ENCODE measurements around the gene SOCS7.

Gene SOCS7

DNA sequence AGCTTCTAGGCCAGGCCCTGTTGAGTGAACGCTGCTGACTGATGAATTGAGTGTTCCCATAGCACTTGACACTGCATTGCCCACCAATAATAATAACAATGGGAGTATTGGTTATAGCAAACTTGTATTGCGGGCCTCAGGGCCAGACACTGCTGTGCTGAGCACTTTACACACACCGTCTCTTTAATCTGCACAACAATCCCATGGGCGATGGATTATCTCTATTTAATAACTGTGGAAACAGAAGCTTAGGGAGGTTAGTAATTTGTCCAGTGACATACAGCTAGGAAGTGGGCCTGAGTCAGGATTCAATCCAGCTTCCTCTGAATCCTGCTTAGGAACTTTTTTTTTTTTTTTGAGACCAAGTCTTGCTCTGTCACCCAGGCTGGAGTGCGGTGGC is 87.8 kb downstream of the SOCS7 start:
- peak overlapping the region in 1 of 2 donors; percentile 50 for H3K27ac ChIP-seq
- no peak for DNase-seq (ENCODE audit: low spot score)
- H3K4me3 ChIP-seq: no peak overlapping the region
- TF ChIP-seq, protein P1, sequence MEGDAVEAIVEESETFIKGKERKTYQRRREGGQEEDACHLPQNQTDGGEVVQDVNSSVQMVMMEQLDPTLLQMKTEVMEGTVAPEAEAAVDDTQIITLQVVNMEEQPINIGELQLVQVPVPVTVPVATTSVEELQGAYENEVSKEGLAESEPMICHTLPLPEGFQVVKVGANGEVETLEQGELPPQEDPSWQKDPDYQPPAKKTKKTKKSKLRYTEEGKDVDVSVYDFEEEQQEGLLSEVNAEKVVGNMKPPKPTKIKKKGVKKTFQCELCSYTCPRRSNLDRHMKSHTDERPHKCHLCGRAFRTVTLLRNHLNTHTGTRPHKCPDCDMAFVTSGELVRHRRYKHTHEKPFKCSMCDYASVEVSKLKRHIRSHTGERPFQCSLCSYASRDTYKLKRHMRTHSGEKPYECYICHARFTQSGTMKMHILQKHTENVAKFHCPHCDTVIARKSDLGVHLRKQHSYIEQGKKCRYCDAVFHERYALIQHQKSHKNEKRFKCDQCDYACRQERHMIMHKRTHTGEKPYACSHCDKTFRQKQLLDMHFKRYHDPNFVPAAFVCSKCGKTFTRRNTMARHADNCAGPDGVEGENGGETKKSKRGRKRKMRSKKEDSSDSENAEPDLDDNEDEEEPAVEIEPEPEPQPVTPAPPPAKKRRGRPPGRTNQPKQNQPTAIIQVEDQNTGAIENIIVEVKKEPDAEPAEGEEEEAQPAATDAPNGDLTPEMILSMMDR (IDR thresholded peaks at IDR 0.05): no peak

DNA sequence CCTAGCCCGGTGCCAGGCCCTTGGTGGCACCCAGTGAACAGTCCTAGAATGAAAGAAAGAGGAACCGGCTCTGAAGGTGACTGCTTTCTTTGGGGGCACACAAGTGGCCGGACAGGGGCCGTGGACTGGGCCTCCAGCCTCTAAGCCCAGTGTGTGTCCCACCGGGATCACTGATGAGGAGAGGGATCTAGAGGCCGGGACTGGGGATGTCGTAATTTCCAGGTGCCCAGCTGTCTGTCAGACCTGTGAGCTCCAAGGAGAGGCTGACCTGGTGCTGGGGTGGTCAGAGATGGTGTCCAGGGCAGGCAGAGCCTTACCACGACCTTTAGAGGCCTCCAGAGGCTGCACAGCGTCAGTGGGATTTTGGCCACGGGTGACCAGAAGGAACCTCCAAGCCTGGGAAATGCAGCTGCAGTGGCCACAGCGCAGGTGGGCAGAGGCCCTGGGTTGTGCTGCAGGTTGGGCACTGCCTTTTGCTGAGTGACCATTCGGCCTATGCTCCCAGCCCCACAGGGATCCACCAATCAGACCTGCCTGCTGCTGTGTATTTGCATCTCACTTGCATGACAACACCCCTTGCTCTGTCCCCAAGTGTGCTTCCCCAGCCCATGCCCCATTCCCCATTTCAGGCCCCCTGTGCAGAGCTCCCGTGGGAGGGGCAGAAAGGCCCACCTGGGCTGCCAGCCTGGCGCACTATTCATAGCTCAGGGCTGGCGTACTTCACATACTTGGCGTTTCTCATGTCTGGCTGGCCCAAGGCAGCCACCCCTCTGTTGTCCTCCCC is 89.2 kb downstream of the SOCS7 start:
- Histone ChIP-seq H3K4me3 (no peak overlapping the region), H3K27ac (peak overlapping the region; percentile 78 to 87)
- TF ChIP-seq, protein P1 (IDR thresholded peaks at IDR 0.05): no peak
- DNase-seq (ENCODE audit: low spot score): no peak

DNA sequence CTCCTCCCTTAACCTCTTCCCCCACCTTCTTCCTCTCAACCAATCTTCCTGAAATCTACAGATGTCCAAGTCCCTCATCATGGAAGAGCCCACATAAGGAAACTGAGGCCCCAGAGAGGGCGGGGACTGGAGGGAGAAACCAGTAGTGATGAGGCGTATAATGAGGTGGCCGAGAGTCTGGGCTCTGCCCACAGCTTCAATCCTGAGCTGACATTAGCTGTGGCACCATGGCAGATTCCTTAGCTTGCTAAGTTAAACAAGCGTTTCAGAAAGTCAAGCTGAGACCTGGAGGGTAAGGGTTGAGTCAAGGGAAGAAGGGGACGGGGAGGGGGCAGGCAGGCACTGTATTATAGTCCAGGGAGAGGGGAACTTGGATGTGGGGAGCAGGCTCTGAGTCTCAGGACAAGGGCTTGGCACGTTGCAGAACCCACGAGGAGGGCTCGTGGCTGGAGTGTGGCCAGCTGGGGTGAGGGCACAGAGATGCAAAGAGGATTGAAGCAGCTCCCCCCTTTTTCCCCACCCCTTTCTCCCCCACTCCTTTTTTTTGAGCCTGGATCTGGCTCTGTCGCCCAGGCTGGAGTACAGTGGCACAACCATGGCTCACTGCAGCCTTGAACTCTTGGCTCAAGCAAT is 89.9 kb downstream of the SOCS7 start:
- Histone ChIP-seq H3K27ac (peak overlapping the region; percentile 78 to 87), H3K4me3 (no peak overlapping the region)
- TF ChIP-seq, protein P1 (IDR thresholded peaks at IDR 0.05): no peak
- DNase-seq (ENCODE audit: low spot score): no peak

DNA sequence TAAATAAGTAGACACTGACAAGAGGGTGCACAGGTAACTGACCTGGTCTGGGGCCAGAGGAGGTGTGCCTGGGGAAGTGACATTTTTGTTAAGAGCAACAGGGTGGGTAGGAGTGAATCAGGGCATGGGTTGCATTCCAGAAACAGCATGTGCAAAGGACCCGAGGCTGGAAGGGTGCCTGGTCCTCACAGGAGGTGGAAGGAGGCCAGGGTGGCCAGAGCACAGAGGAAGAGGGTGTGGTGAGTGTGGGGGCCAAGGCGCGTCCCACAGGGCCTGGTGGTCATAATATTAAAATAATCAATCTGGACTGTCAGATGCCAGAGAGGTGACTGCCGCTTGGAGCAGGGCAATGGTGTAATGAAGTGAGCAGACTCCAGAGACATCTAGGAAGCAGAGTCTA is 90.9 kb downstream of the SOCS7 start:
- H3K4me3 ChIP-seq: no peak overlapping the region
- TF ChIP-seq, protein P1 (IDR thresholded peaks at IDR 0.05): no peak
- peak overlapping the region in 1 of 2 donors; percentile 87 for H3K27ac ChIP-seq
- no peak for DNase-seq (ENCODE audit: low spot score)

DNA sequence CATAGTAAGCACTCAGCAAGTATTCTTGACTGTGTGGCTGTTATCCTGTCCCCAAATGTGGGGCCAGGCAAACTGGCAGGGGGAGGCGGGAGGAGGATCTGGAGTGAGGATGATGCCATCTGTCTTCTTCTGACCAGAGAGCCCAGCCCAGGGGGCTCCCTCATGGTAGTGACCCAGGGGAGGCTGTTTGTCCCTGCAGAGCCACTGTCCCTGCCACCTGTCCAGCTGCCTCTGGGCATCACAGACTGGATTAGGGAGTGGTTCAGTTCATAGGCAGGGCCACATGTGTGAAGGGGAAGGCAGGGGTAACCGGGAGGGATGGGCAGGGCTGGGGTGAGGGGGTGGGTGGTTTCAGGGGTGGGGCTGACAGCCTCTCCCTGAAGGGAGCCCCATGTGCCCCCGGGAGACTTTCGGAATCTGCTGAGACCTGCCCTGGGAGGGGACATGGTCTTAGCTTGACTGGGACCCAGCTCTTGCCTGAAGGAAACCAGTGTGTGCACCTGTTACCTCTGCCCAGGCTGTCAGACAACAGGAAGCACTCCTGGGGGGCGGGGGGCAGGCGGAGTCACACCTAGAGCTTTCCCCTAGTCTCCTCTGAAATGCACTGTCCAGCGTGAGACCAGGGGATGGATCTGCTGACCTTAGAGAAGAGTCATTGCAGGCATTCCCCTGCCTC is 91.8 kb downstream of the SOCS7 start:
- H3K4me3 ChIP-seq: no peak overlapping the region
- peak overlapping the region in 1 of 2 donors; percentile 87 for H3K27ac ChIP-seq

DNA sequence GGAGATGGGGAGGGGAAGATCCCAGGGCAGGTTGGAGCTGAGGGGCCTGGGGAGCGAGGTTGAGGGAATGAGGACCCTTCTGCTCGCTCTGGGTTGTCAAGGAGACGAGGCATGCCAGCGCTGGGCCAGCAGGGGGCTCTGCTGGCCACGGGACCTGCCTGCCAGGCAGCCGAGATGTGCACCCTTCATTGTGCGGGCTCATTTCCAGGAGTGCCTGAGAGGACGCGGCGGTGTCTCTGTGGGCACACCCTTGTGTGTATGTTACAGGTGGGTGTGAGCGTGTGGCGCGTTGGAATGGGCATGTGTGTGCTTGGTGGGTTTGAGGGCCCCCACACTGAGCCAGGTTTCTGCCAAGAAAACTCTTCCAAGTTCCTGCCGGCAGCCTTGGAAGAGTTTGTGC is 92.5 kb downstream of the SOCS7 start:
- TF ChIP-seq, protein P1 (IDR thresholded peaks at IDR 0.05): peak; percentile 83
- H3K27ac ChIP-seq: peak overlapping the region in 1 of 2 donors; percentile 87
- DNase-seq (ENCODE audit: low spot score): no peak
- H3K4me3 ChIP-seq: peak overlapping the region; percentile 19

More for the DNA sequence above, 91.8 kb downstream of the SOCS7 start:
- DNase-seq (ENCODE audit: low spot score): no peak
- TF ChIP-seq, protein P1 (IDR thresholded peaks at IDR 0.05): no peak
